Measurements from ENCODE around the gene SRBD1. TPM values are rescaled to one million over a fixed set of nuclear protein-coding genes. Genes with fewer than 3 reads are reported as not detected.

Gene SRBD1
- total RNA-seq, 1 experiment from 2014 or later, result 22.8 TPM

GRCh38 chr2:45631955-45632354, 20.9 kb upstream of the SRBD1 start:
- no peaks in the 10 kb centered on the region for H3K36me3 Mint-ChIP-seq
- peak overlapping the region; percentile 78 for H3K27ac Mint-ChIP-seq
- H3K4me3 Mint-ChIP-seq, result no peak overlapping the region
- no peaks in the 10 kb centered on the region for H3K9me3 Mint-ChIP-seq
- no peak for DNase-seq (ENCODE audit: low spot score)
- ChIA-PET POLR2A (no interaction called here), CTCF (interaction anchor here (1.3 to 1.4 kb wide), 2 partner anchors 24 to 147 kb away, joined by 3 to 4 read pairs; no protein-coding TSS in a partner anchor)
- H3K27me3 Mint-ChIP-seq (ENCODE audit: low read depth), result no peaks in the 10 kb centered on the region; the same call in 1 of the 2 replicates
- ATAC-seq, result peak; percentile 52
- TF ChIP-seq ETV6 (CRISPR knock-in tag; IDR thresholded peaks at IDR 0.05) (no peak), CDX4 (CRISPR knock-in tag; IDR thresholded peaks at IDR 0.05; ENCODE audit: borderline replicate concordance) (no peak), SMAD4 (CRISPR knock-in tag; IDR thresholded peaks at IDR 0.05) (no peak), TCF7 (CRISPR knock-in tag; IDR thresholded peaks at IDR 0.05; ENCODE audit: low read depth) (no peak), JUN (CRISPR knock-in tag; IDR thresholded peaks at IDR 0.05) (no peak), E2F1 (CRISPR knock-in tag; IDR thresholded peaks at IDR 0.05) (no peak), ELF4 (CRISPR knock-in tag; IDR thresholded peaks at IDR 0.05; ENCODE audit: low read depth) (no peak), TEAD4 (CRISPR knock-in tag; IDR thresholded peaks at IDR 0.05) (no peak)
- TF ChIP-seq, protein P1, sequence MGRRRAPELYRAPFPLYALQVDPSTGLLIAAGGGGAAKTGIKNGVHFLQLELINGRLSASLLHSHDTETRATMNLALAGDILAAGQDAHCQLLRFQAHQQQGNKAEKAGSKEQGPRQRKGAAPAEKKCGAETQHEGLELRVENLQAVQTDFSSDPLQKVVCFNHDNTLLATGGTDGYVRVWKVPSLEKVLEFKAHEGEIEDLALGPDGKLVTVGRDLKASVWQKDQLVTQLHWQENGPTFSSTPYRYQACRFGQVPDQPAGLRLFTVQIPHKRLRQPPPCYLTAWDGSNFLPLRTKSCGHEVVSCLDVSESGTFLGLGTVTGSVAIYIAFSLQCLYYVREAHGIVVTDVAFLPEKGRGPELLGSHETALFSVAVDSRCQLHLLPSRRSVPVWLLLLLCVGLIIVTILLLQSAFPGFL (CRISPR knock-in tag; IDR thresholded peaks at IDR 0.05; ENCODE audit: borderline replicate concordance), result no peak
- TF ChIP-seq, protein P2, sequence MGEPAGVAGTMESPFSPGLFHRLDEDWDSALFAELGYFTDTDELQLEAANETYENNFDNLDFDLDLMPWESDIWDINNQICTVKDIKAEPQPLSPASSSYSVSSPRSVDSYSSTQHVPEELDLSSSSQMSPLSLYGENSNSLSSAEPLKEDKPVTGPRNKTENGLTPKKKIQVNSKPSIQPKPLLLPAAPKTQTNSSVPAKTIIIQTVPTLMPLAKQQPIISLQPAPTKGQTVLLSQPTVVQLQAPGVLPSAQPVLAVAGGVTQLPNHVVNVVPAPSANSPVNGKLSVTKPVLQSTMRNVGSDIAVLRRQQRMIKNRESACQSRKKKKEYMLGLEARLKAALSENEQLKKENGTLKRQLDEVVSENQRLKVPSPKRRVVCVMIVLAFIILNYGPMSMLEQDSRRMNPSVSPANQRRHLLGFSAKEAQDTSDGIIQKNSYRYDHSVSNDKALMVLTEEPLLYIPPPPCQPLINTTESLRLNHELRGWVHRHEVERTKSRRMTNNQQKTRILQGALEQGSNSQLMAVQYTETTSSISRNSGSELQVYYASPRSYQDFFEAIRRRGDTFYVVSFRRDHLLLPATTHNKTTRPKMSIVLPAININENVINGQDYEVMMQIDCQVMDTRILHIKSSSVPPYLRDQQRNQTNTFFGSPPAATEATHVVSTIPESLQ (CRISPR knock-in tag; IDR thresholded peaks at IDR 0.05), result no peak
- TF ChIP-seq, protein P3, sequence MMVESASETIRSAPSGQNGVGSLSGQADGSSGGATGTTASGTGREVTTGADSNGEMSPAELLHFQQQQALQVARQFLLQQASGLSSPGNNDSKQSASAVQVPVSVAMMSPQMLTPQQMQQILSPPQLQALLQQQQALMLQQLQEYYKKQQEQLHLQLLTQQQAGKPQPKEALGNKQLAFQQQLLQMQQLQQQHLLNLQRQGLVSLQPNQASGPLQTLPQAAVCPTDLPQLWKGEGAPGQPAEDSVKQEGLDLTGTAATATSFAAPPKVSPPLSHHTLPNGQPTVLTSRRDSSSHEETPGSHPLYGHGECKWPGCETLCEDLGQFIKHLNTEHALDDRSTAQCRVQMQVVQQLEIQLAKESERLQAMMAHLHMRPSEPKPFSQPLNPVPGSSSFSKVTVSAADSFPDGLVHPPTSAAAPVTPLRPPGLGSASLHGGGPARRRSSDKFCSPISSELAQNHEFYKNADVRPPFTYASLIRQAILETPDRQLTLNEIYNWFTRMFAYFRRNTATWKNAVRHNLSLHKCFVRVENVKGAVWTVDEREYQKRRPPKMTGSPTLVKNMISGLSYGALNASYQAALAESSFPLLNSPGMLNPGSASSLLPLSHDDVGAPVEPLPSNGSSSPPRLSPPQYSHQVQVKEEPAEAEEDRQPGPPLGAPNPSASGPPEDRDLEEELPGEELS (CRISPR knock-in tag; IDR thresholded peaks at IDR 0.05), result no peak
- TF ChIP-seq, protein P4, sequence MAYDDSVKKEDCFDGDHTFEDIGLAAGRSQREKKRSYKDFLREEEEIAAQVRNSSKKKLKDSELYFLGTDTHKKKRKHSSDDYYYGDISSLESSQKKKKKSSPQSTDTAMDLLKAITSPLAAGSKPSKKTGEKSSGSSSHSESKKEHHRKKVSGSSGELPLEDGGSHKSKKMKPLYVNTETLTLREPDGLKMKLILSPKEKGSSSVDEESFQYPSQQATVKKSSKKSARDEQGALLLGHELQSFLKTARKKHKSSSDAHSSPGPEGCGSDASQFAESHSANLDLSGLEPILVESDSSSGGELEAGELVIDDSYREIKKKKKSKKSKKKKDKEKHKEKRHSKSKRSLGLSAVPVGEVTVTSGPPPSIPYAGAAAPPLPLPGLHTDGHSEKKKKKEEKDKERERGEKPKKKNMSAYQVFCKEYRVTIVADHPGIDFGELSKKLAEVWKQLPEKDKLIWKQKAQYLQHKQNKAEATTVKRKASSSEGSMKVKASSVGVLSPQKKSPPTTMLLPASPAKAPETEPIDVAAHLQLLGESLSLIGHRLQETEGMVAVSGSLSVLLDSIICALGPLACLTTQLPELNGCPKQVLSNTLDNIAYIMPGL (CRISPR knock-in tag; IDR thresholded peaks at IDR 0.05), result no peak
- H3K4me1 Mint-ChIP-seq, result peaks cover 21% of the 10 kb centered on the region

- H3K4me1 Mint-ChIP-seq, result peaks cover 21% of the 10 kb centered on the region
- ChIA-PET CTCF (interaction anchor here (1.3 to 1.4 kb wide), 2 partner anchors 24 to 147 kb away, joined by 3 to 4 read pairs; no protein-coding TSS in a partner anchor), POLR2A (no interaction called here)
- ATAC-seq, result peak; percentile 58; the same call in 1 of the 2 replicates
- no peak overlapping the region for H3K27ac Mint-ChIP-seq
- H3K27me3 Mint-ChIP-seq (ENCODE audit: low read depth), result no peaks in the 10 kb centered on the region
- H3K9me3 Mint-ChIP-seq, result no peaks in the 10 kb centered on the region
- no peak for DNase-seq (ENCODE audit: low spot score)
- H3K36me3 Mint-ChIP-seq, result no peaks in the 10 kb centered on the region
- H3K4me3 Mint-ChIP-seq, result no peak overlapping the region
- TF ChIP-seq GRHL2 (CRISPR knock-in tag; IDR thresholded peaks at IDR 0.05; ENCODE audit: insufficient replicate concordance, severe bottlenecking), result no peak
- TF ChIP-seq ZNF317 (CRISPR knock-in tag; IDR thresholded peaks at IDR 0.05; ENCODE audit: borderline replicate concordance, low read depth), result no peak
- no peak for TF ChIP-seq GABPB1 (CRISPR knock-in tag; IDR thresholded peaks at IDR 0.05)
- TF ChIP-seq GTF2I (CRISPR knock-in tag; conservative IDR thresholded peaks at IDR 0.05), result no peak
- TF ChIP-seq ZNF232 (CRISPR knock-in tag; IDR thresholded peaks at IDR 0.05), result no peak
- TF ChIP-seq, protein P5, sequence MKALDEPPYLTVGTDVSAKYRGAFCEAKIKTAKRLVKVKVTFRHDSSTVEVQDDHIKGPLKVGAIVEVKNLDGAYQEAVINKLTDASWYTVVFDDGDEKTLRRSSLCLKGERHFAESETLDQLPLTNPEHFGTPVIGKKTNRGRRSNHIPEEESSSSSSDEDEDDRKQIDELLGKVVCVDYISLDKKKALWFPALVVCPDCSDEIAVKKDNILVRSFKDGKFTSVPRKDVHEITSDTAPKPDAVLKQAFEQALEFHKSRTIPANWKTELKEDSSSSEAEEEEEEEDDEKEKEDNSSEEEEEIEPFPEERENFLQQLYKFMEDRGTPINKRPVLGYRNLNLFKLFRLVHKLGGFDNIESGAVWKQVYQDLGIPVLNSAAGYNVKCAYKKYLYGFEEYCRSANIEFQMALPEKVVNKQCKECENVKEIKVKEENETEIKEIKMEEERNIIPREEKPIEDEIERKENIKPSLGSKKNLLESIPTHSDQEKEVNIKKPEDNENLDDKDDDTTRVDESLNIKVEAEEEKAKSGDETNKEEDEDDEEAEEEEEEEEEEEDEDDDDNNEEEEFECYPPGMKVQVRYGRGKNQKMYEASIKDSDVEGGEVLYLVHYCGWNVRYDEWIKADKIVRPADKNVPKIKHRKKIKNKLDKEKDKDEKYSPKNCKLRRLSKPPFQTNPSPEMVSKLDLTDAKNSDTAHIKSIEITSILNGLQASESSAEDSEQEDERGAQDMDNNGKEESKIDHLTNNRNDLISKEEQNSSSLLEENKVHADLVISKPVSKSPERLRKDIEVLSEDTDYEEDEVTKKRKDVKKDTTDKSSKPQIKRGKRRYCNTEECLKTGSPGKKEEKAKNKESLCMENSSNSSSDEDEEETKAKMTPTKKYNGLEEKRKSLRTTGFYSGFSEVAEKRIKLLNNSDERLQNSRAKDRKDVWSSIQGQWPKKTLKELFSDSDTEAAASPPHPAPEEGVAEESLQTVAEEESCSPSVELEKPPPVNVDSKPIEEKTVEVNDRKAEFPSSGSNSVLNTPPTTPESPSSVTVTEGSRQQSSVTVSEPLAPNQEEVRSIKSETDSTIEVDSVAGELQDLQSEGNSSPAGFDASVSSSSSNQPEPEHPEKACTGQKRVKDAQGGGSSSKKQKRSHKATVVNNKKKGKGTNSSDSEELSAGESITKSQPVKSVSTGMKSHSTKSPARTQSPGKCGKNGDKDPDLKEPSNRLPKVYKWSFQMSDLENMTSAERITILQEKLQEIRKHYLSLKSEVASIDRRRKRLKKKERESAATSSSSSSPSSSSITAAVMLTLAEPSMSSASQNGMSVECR (CRISPR knock-in tag; IDR thresholded peaks at IDR 0.05; ENCODE audit: borderline replicate concordance), result no peak
- no peak for TF ChIP-seq NFE2L1 (CRISPR knock-in tag; IDR thresholded peaks at IDR 0.05)
Observed at GRCh38 chr2:45631319-45631718, 20.3 kb upstream of the SRBD1 start.

Measured in WTC11 (cell line).